GM21737 (cell line): ENCODE measurements around the gene PLCB4.

Source experiments
- ATAC-seq: cut with Tn5 transposase; IDR thresholded peaks from one replicate; pipeline ENCODE4 v1.9.1; 2021; ENCODE audit warnings: mild to moderate bottlenecking, moderate library complexity; ENCODE audit not compliant: unreplicated experiment

PLCB4 gene

GRCh38 chr20:9416421-9416820, 347.5 kb downstream of the PLCB4 start:
- no peak for ATAC-seq

- ATAC-seq, result no peak
Observed at GRCh38 chr20:9417665-9418064, 348.8 kb downstream of the PLCB4 start.

- ATAC-seq, result no peak
Observed at GRCh38 chr20:9422321-9423057, 353.6 kb downstream of the PLCB4 start.

- no peak for ATAC-seq
Observed at GRCh38 chr20:9424551-9424950, 355.7 kb downstream of the PLCB4 start.

- no peak for ATAC-seq
Observed at GRCh38 chr20:9427430-9428291, 358.8 kb downstream of the PLCB4 start.

GRCh38 chr20:9428292-9428607, 359.4 kb downstream of the PLCB4 start:
- ATAC-seq, result no peak

- ATAC-seq, result no peak
Observed at GRCh38 chr20:9439806-9440205, 370.9 kb downstream of the PLCB4 start.

GRCh38 chr20:9440892-9441291, 372.0 kb downstream of the PLCB4 start:
- ATAC-seq, result no peak

GRCh38 chr20:9441948-9442347, 373.1 kb downstream of the PLCB4 start:
- ATAC-seq, result peak; percentile 79

GRCh38 chr20:9442858-9443257, 374.0 kb downstream of the PLCB4 start:
- no peak for ATAC-seq

- ATAC-seq, result no peak
Observed at GRCh38 chr20:9444921-9445320, 376.0 kb downstream of the PLCB4 start.

GRCh38 chr20:9447182-9447581, 378.3 kb downstream of the PLCB4 start:
- ATAC-seq, result no peak

GRCh38 chr20:9453201-9453600, 384.3 kb downstream of the PLCB4 start:
- ATAC-seq, result no peak

- no peak for ATAC-seq
Observed at GRCh38 chr20:9454791-9455190, 385.9 kb downstream of the PLCB4 start.

GRCh38 chr20:9457136-9457535, 388.2 kb downstream of the PLCB4 start:
- no peak for ATAC-seq

- ATAC-seq, result no peak
Observed at GRCh38 chr20:9458138-9458796, 389.4 kb downstream of the PLCB4 start.

GRCh38 chr20:9460518-9460917, 391.6 kb downstream of the PLCB4 start:
- no peak for ATAC-seq

- ATAC-seq, result no peak
Observed at GRCh38 chr20:9467995-9468394, 399.1 kb downstream of the PLCB4 start.

- ATAC-seq, result no peak
Observed at GRCh38 chr20:9474835-9475415, 406.0 kb downstream of the PLCB4 start.

- ATAC-seq, result no peak
Observed at GRCh38 chr20:9475456-9475855, 406.6 kb downstream of the PLCB4 start.

- no peak for ATAC-seq
Observed at GRCh38 chr20:9476174-9476573, 407.3 kb downstream of the PLCB4 start.
